ENCODE results near the gene KCNQ1.

Gene KCNQ1

GRCh38 chr11:2660357-2660939, 215.6 kb downstream of the KCNQ1 start:
- no peak for DNase-seq

GRCh38 chr11:2661173-2662023, 216.6 kb downstream of the KCNQ1 start:
- DNase-seq: no peak

- no peak for DNase-seq
Measured at GRCh38 chr11:2662024-2662312, 217.2 kb downstream of the KCNQ1 start.

GRCh38 chr11:2662430-2663299, 217.9 kb downstream of the KCNQ1 start:
- no peak for DNase-seq

- DNase-seq: no peak
Measured at GRCh38 chr11:2663506-2663905, 218.7 kb downstream of the KCNQ1 start.

- no peak for DNase-seq
Measured at GRCh38 chr11:2663915-2664314, 219.1 kb downstream of the KCNQ1 start.

GRCh38 chr11:2664376-2664775, 219.6 kb downstream of the KCNQ1 start:
- DNase-seq: no peak

GRCh38 chr11:2664791-2665525, 220.2 kb downstream of the KCNQ1 start:
- DNase-seq: no peak

GRCh38 chr11:2665526-2666400, 221.0 kb downstream of the KCNQ1 start:
- DNase-seq: no peak

- no peak for DNase-seq
Measured at GRCh38 chr11:2666401-2666741, 221.6 kb downstream of the KCNQ1 start.

- DNase-seq: no peak
Measured at GRCh38 chr11:2666828-2667570, 222.2 kb downstream of the KCNQ1 start.

- DNase-seq: no peak
Measured at GRCh38 chr11:2667940-2668339, 223.1 kb downstream of the KCNQ1 start.

GRCh38 chr11:2668876-2669275, 224.1 kb downstream of the KCNQ1 start:
- DNase-seq: no peak

GRCh38 chr11:2669634-2670469, 225.0 kb downstream of the KCNQ1 start:
- DNase-seq: no peak

GRCh38 chr11:2670541-2671100, 225.8 kb downstream of the KCNQ1 start:
- no peak for DNase-seq

GRCh38 chr11:2671748-2672147, 226.9 kb downstream of the KCNQ1 start:
- DNase-seq: no peak

- no peak for DNase-seq
Measured at GRCh38 chr11:2672553-2673249, 227.9 kb downstream of the KCNQ1 start.

- no peak for DNase-seq
Measured at GRCh38 chr11:2673250-2673610, 228.4 kb downstream of the KCNQ1 start.

- no peak for DNase-seq
Measured at GRCh38 chr11:2673871-2674471, 229.2 kb downstream of the KCNQ1 start.

Data from fibroblast of skin of right biceps (primary cell).